NOMO-1 treated with DMSO at 0.1 percent for 48 hours (cell line): Measurements from ENCODE around the gene FLCN.

Source experiments
- DNase-seq: peaks from one replicate; lab custom pipeline; 2025; ENCODE audit not compliant: unreplicated experiment; lab: John Stamatoyannopoulos, UW

The FLCN gene

DNA sequence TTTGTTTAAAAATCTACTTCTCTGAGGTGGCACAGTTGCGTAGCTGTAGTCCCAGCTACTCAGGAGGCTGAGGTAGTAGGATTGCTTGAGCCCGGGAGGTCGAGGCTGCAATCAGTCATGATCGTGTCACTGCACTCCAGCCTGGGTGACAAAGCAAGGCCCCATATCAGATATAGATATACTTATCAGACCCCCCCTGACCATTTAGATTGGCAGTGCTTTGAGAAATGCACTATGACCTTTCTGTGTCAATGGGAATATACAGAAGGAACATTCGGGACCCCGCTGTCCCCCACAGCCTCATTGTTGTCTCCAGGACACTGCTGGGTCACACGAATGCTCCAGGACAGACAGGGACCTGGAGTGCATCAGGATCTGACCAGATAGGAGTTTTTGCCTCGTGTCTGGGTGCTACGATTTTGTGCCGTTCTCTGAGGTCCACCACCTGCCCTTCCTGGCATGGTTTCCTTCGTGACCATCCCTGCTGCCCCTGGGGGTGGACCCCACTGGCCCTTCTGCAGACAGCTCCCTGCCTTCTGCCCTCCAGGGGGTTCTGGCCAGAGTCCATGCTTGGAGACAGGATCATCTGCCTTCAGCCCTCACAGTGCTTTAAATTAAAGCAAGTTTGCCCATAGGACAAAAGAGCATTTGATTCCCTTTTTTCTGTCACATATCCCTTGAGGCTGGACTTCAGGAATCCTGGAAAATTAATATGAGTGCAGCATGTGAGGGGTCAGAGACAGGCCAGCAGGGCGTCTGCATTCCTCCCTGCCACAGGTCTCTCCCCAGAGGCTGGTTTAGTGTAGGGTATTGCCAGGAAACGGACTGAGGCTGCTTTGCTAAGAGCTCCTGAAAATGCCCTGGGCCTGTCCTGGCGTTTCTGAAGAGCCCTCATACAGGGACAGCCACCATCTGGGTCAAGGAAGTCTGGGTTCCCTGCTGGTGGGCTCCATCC is 50.1 kb downstream of the FLCN start:
- no peak for DNase-seq

DNA sequence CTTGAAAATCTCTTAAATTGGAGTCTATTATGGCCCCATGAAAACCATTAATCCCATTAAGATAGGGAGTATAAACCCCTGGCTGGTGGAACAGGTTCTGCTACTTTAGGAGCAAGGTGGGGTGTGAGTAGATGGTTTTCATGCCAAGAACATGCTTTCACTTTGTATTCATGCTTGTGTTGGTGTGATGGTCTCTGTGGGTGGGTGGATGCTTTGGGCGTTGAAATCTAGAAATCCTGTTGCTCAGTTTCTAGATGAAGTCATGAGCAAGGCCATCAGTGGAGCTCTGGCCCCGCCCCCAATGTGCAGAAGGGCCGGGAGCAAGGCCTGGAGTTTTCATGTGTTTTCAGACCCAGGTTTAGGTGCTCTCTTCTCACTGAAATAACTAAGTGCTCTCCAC is 50.9 kb downstream of the FLCN start:
- DNase-seq, result no peak

- peak; percentile 0 for DNase-seq
These were observed 51.8 kb downstream of the FLCN start for GRCh38 chr17:17184985-17185757.

DNA sequence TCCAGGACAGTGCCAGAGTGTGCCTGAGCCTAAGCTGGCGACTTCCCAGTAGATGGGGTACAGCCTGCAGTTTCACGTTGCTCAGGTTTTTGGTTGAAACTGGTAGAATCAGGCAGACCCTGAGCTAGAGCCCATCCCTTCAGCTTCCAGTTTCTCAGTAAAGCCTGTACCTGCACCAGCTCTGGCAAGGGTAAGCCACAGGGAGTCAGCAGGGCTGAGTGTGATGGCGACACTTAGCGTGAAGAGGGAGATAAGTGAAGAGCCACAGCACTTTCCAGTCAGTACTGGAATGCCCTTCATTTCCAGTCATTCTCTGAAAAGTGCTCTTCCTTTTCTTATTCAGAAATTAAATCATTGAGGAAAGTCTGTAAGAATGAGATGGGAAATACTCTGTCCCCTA is 53.2 kb downstream of the FLCN start:
- DNase-seq, result no peak

- no peak for DNase-seq
These were observed 54.3 kb downstream of the FLCN start for GRCh38 chr17:17182598-17183136.

- DNase-seq, result no peak
These were observed 55.0 kb downstream of the FLCN start for GRCh38 chr17:17181666-17182597.

- DNase-seq, result no peak
These were observed 56.0 kb downstream of the FLCN start for GRCh38 chr17:17180741-17181525.

GRCh38 chr17:17180141-17180603 is 56.8 kb downstream of the FLCN start:
- no peak for DNase-seq

- DNase-seq, result no peak
These were observed 57.6 kb downstream of the FLCN start for GRCh38 chr17:17179371-17179827.

DNA sequence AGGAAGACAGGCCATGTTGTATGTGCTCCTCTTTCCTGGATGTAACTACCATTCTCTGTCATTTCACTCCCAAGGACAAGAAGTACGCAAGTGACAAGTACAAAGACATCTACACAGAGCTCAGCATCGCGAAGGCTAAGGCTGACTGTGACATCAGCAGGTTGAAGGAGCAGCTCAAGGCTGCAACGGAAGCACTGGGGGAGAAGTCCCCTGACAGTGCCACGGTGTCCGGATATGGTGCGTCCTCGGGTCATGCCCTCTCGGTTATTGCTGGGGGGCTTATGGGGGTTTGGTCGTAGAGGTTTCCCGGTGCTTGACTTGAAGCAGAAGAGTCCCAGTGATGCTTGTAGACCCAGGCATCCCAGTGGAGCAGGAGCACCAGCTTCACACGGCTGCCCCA is 59.8 kb downstream of the FLCN start:
- no peak for DNase-seq

DNA sequence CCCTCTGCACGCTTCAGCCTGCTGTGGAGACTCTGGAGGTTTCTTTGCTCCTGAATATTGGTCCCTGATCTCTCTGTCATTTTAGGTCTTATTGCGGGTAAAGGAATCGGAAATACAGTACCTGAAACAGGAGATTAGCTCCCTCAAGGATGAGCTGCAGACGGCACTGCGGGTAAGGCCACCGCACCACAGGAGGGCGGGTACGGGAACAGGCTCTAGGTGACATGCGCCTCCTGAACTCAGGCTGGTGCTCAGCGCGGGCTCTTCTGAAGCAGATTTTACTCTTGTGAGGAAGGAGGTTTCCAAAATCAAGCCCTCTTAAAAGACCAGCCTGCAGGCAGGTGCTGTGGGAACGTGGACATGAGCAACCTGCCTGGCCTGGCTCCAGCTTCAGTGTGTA is 60.6 kb downstream of the FLCN start:
- no peak for DNase-seq

DNA sequence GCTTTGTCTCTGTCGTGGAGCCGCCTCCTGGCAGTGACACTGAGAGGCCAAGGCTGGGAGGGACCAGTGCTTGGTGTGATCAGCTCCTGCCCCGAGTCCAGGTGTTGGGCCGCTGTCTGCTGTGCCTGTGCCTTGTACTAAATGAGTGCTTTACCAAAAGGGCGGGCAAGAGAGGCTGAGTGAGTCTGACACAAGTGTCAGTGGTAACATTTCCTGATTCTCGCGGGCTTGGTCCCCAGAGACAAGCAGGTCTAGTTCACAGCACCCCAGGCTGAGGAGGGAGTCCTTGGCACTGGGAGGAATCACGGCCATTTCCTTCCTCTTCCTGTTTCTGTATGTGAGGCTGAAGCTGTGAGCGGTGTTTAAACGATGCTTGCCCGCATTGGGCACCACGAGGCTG is 61.1 kb downstream of the FLCN start:
- DNase-seq, result no peak

GRCh38 chr17:17175340-17175739 is 61.6 kb downstream of the FLCN start:
- no peak for DNase-seq

GRCh38 chr17:17173921-17174320 is 63.0 kb downstream of the FLCN start:
- DNase-seq, result no peak

- DNase-seq, result no peak
These were observed 64.0 kb downstream of the FLCN start for GRCh38 chr17:17172990-17173389.

- no peak for DNase-seq
These were observed 64.7 kb downstream of the FLCN start for GRCh38 chr17:17172001-17172939.

- DNase-seq, result no peak
These were observed 65.8 kb downstream of the FLCN start for GRCh38 chr17:17171186-17171585.

DNA sequence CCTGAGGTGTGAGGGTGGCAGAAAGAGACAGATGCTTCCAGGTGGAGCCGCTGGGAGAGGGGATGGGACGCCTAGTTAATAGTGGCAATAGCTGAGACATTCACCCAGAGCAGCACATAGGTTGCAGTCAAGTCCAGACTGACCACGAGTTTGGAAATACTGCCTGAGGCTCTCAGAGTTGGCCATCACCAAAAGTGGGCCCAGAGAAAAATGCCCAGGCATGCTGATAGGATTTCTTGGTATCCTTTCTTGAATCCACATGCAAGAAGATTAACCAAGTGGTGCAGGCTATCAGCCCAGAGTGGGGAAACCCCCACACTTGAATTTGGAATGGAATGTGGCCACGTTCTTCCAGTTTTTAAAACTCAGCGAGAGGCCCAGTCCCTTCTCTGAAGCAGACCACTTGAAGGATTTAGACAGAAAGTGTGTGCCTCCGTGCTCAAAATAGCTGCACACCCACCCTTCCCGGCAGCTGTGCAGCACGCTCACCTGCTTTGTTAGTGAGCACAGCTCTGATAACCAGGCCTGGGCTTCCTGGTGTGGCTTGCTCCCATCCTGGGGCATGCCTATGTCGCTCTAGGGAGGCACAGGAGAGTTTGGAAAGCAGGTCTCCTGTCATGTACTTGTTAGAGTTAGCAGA is 66.5 kb downstream of the FLCN start:
- no peak for DNase-seq
